ENCODE results near the gene DLD. TPM values are rescaled to one million over a fixed set of nuclear protein-coding genes. Genes with fewer than 3 reads are reported as not detected.
"Not testable (repeated sequence)": the region's sequence is repeated elsewhere in the genome, so short reads cannot be mapped to it uniquely, and the experiment has no call there.

Gene DLD
- total and polyA plus RNA-seq, 4 donors, result 49.4 to 121 (median 67.1) TPM

- TF ChIP-seq, protein P1, sequence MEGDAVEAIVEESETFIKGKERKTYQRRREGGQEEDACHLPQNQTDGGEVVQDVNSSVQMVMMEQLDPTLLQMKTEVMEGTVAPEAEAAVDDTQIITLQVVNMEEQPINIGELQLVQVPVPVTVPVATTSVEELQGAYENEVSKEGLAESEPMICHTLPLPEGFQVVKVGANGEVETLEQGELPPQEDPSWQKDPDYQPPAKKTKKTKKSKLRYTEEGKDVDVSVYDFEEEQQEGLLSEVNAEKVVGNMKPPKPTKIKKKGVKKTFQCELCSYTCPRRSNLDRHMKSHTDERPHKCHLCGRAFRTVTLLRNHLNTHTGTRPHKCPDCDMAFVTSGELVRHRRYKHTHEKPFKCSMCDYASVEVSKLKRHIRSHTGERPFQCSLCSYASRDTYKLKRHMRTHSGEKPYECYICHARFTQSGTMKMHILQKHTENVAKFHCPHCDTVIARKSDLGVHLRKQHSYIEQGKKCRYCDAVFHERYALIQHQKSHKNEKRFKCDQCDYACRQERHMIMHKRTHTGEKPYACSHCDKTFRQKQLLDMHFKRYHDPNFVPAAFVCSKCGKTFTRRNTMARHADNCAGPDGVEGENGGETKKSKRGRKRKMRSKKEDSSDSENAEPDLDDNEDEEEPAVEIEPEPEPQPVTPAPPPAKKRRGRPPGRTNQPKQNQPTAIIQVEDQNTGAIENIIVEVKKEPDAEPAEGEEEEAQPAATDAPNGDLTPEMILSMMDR (IDR thresholded peaks at IDR 0.05; ENCODE audit: low read depth, low read length, missing input control), result no peak
- no peak for TF ChIP-seq HNF4G (IDR thresholded peaks at IDR 0.05)
Measured at GRCh38 chr7:107884066-107884818, 6.7 kb upstream of the DLD start (continued).

- H3K9me3 ChIP-seq (ENCODE audit: control insufficient read depth in 4 of 4, low read length in 3 of 4); H3K27ac ChIP-seq (ENCODE audit: low read depth in 1 of 2, low read length in 2 of 2); H3K36me3 ChIP-seq (ENCODE audit: control insufficient read depth in 4 of 4, insufficient read depth in 3 of 4, low read depth in 1 of 4, low read length in 3 of 4); DNase-seq (ENCODE audit: low spot score); H3K9ac ChIP-seq (ENCODE audit: low read depth in 1 of 2, low read length in 2 of 2); H3K27me3 ChIP-seq (ENCODE audit: control insufficient read depth in 4 of 4, insufficient read depth in 4 of 4, low read length in 3 of 4); H3K4me3 ChIP-seq (ENCODE audit: low read depth in 1 of 3, low read length in 3 of 3): not testable (repeated sequence)
- 96% methylated on average over 22 of the region's 22 CpGs for WGBS
- H3K4me1 ChIP-seq (ENCODE audit: control insufficient read depth in 4 of 4, insufficient read depth in 4 of 4, low read length in 3 of 4), result peaks cover 0 to 13% (median 9%) of the 10 kb centered on the region in 4 donors
Measured at GRCh38 chr7:107887827-107888226, 3.2 kb upstream of the DLD start.

DNA sequence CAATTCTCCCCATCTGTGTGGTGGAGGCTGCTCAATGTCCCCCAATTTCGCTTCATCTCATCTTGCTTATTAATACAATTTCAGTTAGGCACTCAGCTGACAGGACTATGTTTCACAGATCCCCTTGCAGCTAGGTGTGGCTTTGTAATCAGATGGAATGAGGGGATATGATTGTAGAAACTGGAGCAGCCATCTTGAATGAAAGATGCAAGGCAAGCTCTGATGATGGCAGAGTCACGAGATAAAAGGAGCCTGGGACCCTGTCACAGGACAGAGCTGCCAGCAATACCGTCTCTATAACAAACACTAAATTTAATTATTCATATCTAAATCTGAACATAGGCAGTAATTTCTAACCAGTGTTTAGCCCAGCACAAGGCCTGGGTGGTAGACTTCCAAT lies 991 bp upstream of the DLD start:
- Histone ChIP-seq H3K9ac (ENCODE audit: low read depth in 1 of 2, low read length in 2 of 2) (no peak overlapping the region), H3K27ac (ENCODE audit: low read depth in 1 of 2, low read length in 2 of 2) (peak overlapping the region in 1 of 2 donors; percentile 97), H3K4me3 (ENCODE audit: low read depth in 1 of 3, low read length in 3 of 3) (no peak overlapping the region), H3K9me3 (ENCODE audit: control insufficient read depth in 4 of 4, low read length in 3 of 4) (no peaks in the 10 kb centered on the region), H3K27me3 (ENCODE audit: control insufficient read depth in 4 of 4, insufficient read depth in 4 of 4, low read length in 3 of 4) (peaks cover 0 to 3% (median 0%) of the 10 kb centered on the region in 4 donors), H3K36me3 (ENCODE audit: control insufficient read depth in 4 of 4, insufficient read depth in 3 of 4, low read depth in 1 of 4, low read length in 3 of 4) (peaks cover 0 to 9% (median 6%) of the 10 kb centered on the region in 4 donors), H3K4me1 (ENCODE audit: control insufficient read depth in 4 of 4, insufficient read depth in 4 of 4, low read length in 3 of 4) (peaks cover 2 to 22% (median 14%) of the 10 kb centered on the region in 4 donors)
- no peak for DNase-seq (ENCODE audit: low spot score)
- 63% methylated on average over 3 of the region's 3 CpGs for WGBS
- TF ChIP-seq, protein P1 (IDR thresholded peaks at IDR 0.05; ENCODE audit: low read depth, low read length, missing input control), result no peak
- TF ChIP-seq ATF3 (IDR thresholded peaks at IDR 0.05) (no peak), TAF1 (conservative IDR thresholded peaks at IDR 0.05) (no peak)

GRCh38 chr7:107890493-107890961 lies 456 bp upstream of the DLD start:
- 11% methylated on average over 7 of the region's 7 CpGs for WGBS
- TF ChIP-seq JUND (IDR thresholded peaks at IDR 0.05) (no peak), RXRA (IDR thresholded peaks at IDR 0.05) (peak in 1 of 2 donors; percentile 3)
- Histone ChIP-seq H3K27me3 (ENCODE audit: control insufficient read depth in 4 of 4, insufficient read depth in 4 of 4, low read length in 3 of 4) (peaks cover 0 to 2% (median 0%) of the 10 kb centered on the region in 4 donors), H3K27ac (ENCODE audit: low read depth in 1 of 2, low read length in 2 of 2) (peak overlapping the region; percentile 82 to 97), H3K4me1 (ENCODE audit: control insufficient read depth in 4 of 4, insufficient read depth in 4 of 4, low read length in 3 of 4) (peaks cover 2 to 22% (median 14%) of the 10 kb centered on the region in 4 donors), H3K9ac (ENCODE audit: low read depth in 1 of 2, low read length in 2 of 2) (peak overlapping the region; percentile 54 to 64), H3K9me3 (ENCODE audit: control insufficient read depth in 4 of 4, low read length in 3 of 4) (no peaks in the 10 kb centered on the region), H3K36me3 (ENCODE audit: control insufficient read depth in 4 of 4, insufficient read depth in 3 of 4, low read depth in 1 of 4, low read length in 3 of 4) (peaks cover 0 to 15% (median 9%) of the 10 kb centered on the region in 4 donors), H3K4me3 (ENCODE audit: low read depth in 1 of 3, low read length in 3 of 3) (peak overlapping the region; percentile 49 to 94 (median 64))
- DNase-seq (ENCODE audit: low spot score), result no peak

Data from liver (tissue), 9 donors.